Activated T-cell treated with anti-CD3 and anti-CD28 coated beads for 48 hours (primary cell): ENCODE data around the gene RIPPLY3.
A peak's percentile ranks its signal among the peaks of the same experiment; 100 is the strongest.

ENCODE experiments used
- DNase-seq: peaks from one replicate; pipeline ENCODE4 v3.0.0-alpha.2; 2020; ENCODE audit warnings: low read depth

Gene RIPPLY3

GRCh38 chr21:37006486-37007291, at the start of gene RIPPLY3:
Gene RIPPLY3, plus strand, starts transcription at chr21:37006702. Its CDS starts 71 bp downstream, at chr21:37006773.
- DNase-seq: no peak

- DNase-seq: no peak
These were observed 47.3 kb upstream of the RIPPLY3 start for GRCh38 chr21:36959020-36959835.

- no peak for DNase-seq
These were observed 45.7 kb upstream of the RIPPLY3 start for GRCh38 chr21:36960676-36961284.

GRCh38 chr21:36962098-36962780, 44.3 kb upstream of the RIPPLY3 start:
- DNase-seq: no peak

GRCh38 chr21:36964398-36964797, 42.1 kb upstream of the RIPPLY3 start:
- DNase-seq: no peak

GRCh38 chr21:36964827-36965719, 41.4 kb upstream of the RIPPLY3 start:
- no peak for DNase-seq

GRCh38 chr21:36965720-36966065, 40.8 kb upstream of the RIPPLY3 start:
- no peak for DNase-seq

GRCh38 chr21:36966066-36966820, 40.3 kb upstream of the RIPPLY3 start, which contains the start of gene HLCS:
Gene HLCS, minus strand, starts transcription at chr21:36966669. Its CDS starts 31 bp downstream, at chr21:36966638.
- peak; percentile 74 for DNase-seq

GRCh38 chr21:36966821-36967768, 39.4 kb upstream of the RIPPLY3 start:
- no peak for DNase-seq

GRCh38 chr21:36968414-36968813, 38.1 kb upstream of the RIPPLY3 start:
- DNase-seq: no peak

- no peak for DNase-seq
These were observed 37.5 kb upstream of the RIPPLY3 start for GRCh38 chr21:36968976-36969375.

- no peak for DNase-seq
These were observed 32.3 kb upstream of the RIPPLY3 start for GRCh38 chr21:36973986-36974850.

GRCh38 chr21:36974851-36975192, 31.7 kb upstream of the RIPPLY3 start:
- DNase-seq: no peak

- DNase-seq: no peak
These were observed 30.2 kb upstream of the RIPPLY3 start for GRCh38 chr21:36976228-36976861.

GRCh38 chr21:36976882-36977651, 29.4 kb upstream of the RIPPLY3 start:
- DNase-seq: no peak

GRCh38 chr21:36980280-36981048, 26.0 kb upstream of the RIPPLY3 start:
- DNase-seq: no peak
